ENCODE measurements around the gene SYTL3.

Gene SYTL3

DNA sequence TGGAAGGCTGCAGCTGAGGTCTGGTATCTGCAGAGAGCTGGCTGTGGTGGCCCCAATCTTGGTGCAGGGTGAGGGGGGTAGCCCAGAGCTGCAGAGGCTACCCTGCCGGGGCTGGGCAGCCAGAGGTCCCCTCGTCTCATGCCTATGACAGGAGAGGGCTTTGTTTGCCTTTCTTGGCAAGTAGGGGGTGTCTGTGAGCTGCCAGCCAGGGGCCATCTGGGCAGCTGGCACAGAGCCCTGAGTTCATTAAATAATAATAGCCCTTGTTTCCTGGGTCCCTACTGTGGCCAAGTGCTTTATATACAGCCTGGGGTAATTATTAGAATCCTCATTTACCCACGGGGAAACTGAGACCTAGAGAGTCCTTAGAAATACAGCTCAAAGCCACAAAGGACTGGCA lies 102.8 kb downstream of the SYTL3 start:
- TF ChIP-seq, protein P1, sequence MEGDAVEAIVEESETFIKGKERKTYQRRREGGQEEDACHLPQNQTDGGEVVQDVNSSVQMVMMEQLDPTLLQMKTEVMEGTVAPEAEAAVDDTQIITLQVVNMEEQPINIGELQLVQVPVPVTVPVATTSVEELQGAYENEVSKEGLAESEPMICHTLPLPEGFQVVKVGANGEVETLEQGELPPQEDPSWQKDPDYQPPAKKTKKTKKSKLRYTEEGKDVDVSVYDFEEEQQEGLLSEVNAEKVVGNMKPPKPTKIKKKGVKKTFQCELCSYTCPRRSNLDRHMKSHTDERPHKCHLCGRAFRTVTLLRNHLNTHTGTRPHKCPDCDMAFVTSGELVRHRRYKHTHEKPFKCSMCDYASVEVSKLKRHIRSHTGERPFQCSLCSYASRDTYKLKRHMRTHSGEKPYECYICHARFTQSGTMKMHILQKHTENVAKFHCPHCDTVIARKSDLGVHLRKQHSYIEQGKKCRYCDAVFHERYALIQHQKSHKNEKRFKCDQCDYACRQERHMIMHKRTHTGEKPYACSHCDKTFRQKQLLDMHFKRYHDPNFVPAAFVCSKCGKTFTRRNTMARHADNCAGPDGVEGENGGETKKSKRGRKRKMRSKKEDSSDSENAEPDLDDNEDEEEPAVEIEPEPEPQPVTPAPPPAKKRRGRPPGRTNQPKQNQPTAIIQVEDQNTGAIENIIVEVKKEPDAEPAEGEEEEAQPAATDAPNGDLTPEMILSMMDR (IDR thresholded peaks at IDR 0.05; ENCODE audit: low read depth, low read length, missing control alignments): no peak
- no peak for DNase-seq (ENCODE audit: low read depth)
- no peak overlapping the region for H3K4me3 ChIP-seq (ENCODE audit: low read depth, low read length)

DNA sequence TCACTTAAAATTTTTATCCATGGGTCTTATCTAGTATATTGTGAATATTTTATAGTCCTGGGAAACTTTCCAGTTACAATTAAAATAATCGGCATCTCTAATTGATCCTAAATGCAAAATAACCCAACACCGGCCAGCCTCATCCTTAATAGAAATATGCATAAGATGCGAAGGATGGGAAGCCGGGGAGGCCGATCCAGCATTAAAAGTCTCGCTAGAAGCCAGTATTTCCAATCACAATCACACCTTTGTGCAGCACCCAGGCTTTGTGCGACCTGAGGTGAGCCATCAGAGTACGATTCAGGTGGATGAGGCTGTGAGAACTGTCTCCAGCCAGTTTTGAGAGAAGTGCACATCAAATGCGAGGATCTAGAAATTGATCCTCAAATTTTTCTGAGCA lies 104.0 kb downstream of the SYTL3 start:
- no peak for DNase-seq (ENCODE audit: low read depth)
- TF ChIP-seq, protein P1 (IDR thresholded peaks at IDR 0.05; ENCODE audit: low read depth, low read length, missing control alignments): no peak
- H3K4me3 ChIP-seq (ENCODE audit: low read depth, low read length): no peak overlapping the region

DNA sequence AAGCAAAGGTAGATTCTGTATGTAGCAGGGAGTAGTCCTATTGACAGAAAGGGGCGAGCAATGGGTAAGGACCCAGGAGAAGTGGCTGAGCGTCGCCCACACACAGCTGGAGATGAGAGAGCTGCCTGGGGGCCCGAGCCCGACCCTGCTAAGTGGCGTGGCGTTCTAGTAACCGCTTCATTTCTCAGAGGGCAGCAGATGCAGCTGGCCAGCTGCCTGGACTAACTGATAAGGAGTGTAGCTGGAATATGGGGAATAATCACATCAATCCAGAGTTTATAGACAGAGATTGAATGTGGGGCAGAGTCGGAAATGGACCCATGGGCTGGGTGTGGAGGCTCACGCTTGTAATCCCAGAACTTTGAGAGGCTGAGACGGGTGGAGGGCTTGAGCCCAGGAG lies 104.9 kb downstream of the SYTL3 start:
- H3K4me3 ChIP-seq (ENCODE audit: low read depth, low read length): no peak overlapping the region
- TF ChIP-seq, protein P1 (IDR thresholded peaks at IDR 0.05; ENCODE audit: low read depth, low read length, missing control alignments): no peak
- DNase-seq (ENCODE audit: low read depth): no peak

GRCh38 chr6:158755636-158756035 lies 105.8 kb downstream of the SYTL3 start:
- TF ChIP-seq, protein P1 (IDR thresholded peaks at IDR 0.05; ENCODE audit: low read depth, low read length, missing control alignments): no peak
- DNase-seq (ENCODE audit: low read depth): no peak
- H3K4me3 ChIP-seq (ENCODE audit: low read depth, low read length): no peak overlapping the region

DNA sequence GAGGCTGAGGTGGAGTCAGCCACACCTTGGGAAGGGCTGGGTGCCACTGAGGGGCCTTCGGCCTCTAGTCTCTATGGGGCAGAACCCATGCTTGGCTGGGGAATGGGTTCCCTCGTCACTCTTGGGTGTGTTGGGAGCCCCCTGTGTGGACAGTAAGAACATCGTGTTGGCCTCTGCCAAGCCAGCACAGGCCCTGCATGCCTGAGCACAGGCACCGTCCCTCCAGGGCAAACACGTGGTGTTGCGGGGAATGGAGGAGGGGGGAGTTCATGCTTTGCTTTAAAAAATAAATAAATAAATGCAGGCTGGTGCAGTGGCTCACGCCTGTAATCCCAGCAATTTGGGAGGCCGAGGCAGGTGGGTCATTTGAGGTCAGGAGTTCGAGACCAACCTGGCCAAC lies 106.3 kb downstream of the SYTL3 start:
- DNase-seq (ENCODE audit: low read depth): no peak
- no peak overlapping the region for H3K4me3 ChIP-seq (ENCODE audit: low read depth, low read length)
- TF ChIP-seq, protein P1 (IDR thresholded peaks at IDR 0.05; ENCODE audit: low read depth, low read length, missing control alignments): no peak

DNA sequence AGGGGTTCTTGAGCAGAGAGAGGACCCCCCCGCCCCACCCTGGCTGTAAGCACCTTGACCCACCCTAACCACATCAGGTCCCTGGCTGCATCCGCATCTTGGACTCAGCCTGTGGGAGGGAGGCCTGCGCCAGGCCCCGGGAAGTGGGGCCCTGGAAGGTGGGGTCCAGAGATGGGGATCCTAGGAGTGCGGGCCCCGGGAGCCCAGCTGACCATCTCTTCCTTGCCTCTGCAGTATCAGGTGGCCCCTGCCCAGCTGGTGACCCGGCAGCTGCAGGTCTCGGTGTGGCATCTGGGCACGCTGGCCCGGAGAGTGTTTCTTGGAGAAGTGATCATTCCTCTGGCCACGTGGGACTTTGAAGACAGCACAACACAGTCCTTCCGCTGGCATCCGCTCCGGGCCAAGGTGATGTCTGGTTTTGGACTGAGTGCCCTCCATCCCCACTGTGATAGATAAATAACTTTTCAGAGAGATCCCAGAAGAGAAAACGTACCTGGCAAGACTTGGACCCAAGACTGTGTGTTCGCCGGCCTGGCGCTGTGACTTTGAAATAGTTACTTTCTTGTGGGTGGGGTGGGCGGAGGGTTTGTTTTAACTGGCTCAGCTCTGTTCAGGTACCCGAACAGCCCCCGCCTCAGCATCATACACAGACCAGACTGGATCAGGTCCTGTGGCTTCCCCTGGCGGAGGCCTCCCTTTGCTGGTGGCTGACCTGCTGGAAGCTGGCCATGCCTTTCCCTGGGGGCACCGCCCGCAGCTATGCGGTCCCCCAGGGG lies 107.3 kb downstream of the SYTL3 start:
- no peak for DNase-seq (ENCODE audit: low read depth)
- no peak overlapping the region for H3K4me3 ChIP-seq (ENCODE audit: low read depth, low read length)
- TF ChIP-seq, protein P1 (IDR thresholded peaks at IDR 0.05; ENCODE audit: low read depth, low read length, missing control alignments): no peak

GRCh38 chr6:158757753-158758090 lies 107.9 kb downstream of the SYTL3 start:
- DNase-seq (ENCODE audit: low read depth): no peak
- no peak overlapping the region for H3K4me3 ChIP-seq (ENCODE audit: low read depth, low read length)
- TF ChIP-seq, protein P1 (IDR thresholded peaks at IDR 0.05; ENCODE audit: low read depth, low read length, missing control alignments): no peak
